ENCODE measurements around the gene PRC1. TPM values are rescaled to one million over a fixed set of nuclear protein-coding genes. Genes with fewer than 3 reads are reported as not detected.

Gene PRC1
- total RNA-seq, 1 donor from 2014 or later: 108 TPM

Other genes starting within 250 kb of the PRC1 start
- gene FURIN, start 125.9 kb downstream of the PRC1 start, total RNA-seq: 39.8 and 81.7 TPM in 2 replicates
- gene FES, start 110.0 kb downstream of the PRC1 start, total RNA-seq: 52.5 and 55.7 TPM in 2 replicates
- gene MAN2A2, start 91.2 kb downstream of the PRC1 start, total RNA-seq: 13.6 and 24.4 TPM in 2 replicates
- gene HDDC3, start 62.0 kb downstream of the PRC1 start, total RNA-seq: 9.5 and 10.2 TPM in 2 replicates
- 96.8 and 112 TPM in 2 replicates for gene UNC45A, start 59.2 kb downstream of the PRC1 start, total RNA-seq
- gene RCCD1, start 39.7 kb downstream of the PRC1 start, total RNA-seq: 5.1 and 6.5 TPM in 2 replicates
- 7.8 and 11.3 TPM in 2 replicates for gene VPS33B, start 28.1 kb upstream of the PRC1 start, total RNA-seq
- gene SV2B, start 105.7 kb upstream of the PRC1 start, total RNA-seq: 0.64 and 2.0 TPM in 2 replicates

Data from dermis microvascular lymphatic vessel endothelial cell (primary cell).